GM21717 (cell line): ENCODE measurements around the gene ADGRF1.
"Not testable (repeated sequence)": the region's sequence is repeated elsewhere in the genome, so short reads cannot be mapped to it uniquely, and the experiment has no call there.

ENCODE experiments used
- ATAC-seq: cut with Tn5 transposase; IDR thresholded peaks from one replicate; pipeline ENCODE4 v1.9.1; 2021; ENCODE audit warnings: mild to moderate bottlenecking, moderate library complexity; ENCODE audit not compliant: unreplicated experiment

Gene ADGRF1

GRCh38 chr6:47023573-47023972 lies 18.6 kb downstream of the ADGRF1 start:
- ATAC-seq: no peak

GRCh38 chr6:47022191-47022590 lies 19.9 kb downstream of the ADGRF1 start:
- no peak for ATAC-seq

GRCh38 chr6:47019941-47020340 lies 22.2 kb downstream of the ADGRF1 start:
- no peak for ATAC-seq

- no peak for ATAC-seq
Measured at GRCh38 chr6:47016909-47017308, 25.2 kb downstream of the ADGRF1 start.

- ATAC-seq: no peak
Measured at GRCh38 chr6:47016261-47016660, 25.9 kb downstream of the ADGRF1 start.

- no peak for ATAC-seq
Measured at GRCh38 chr6:47014401-47014800, 27.7 kb downstream of the ADGRF1 start.

GRCh38 chr6:47009583-47009982 lies 32.5 kb downstream of the ADGRF1 start:
- ATAC-seq: no peak

GRCh38 chr6:47008397-47008763 lies 33.8 kb downstream of the ADGRF1 start:
- ATAC-seq: no peak

GRCh38 chr6:47007657-47008396 lies 34.3 kb downstream of the ADGRF1 start:
- ATAC-seq: no peak

GRCh38 chr6:47005486-47005885 lies 36.6 kb downstream of the ADGRF1 start:
- ATAC-seq: no peak

- no peak for ATAC-seq
Measured at GRCh38 chr6:47004463-47004862, 37.7 kb downstream of the ADGRF1 start.

- ATAC-seq: no peak
Measured at GRCh38 chr6:47000842-47001241, 41.3 kb downstream of the ADGRF1 start.

GRCh38 chr6:46998436-46999017 lies 43.6 kb downstream of the ADGRF1 start:
- no peak for ATAC-seq

- no peak for ATAC-seq
Measured at GRCh38 chr6:46997646-46998045, 44.5 kb downstream of the ADGRF1 start.

GRCh38 chr6:46996860-46997641 lies 45.1 kb downstream of the ADGRF1 start:
- no peak for ATAC-seq

GRCh38 chr6:46994933-46995332 lies 47.2 kb downstream of the ADGRF1 start:
- no peak for ATAC-seq

GRCh38 chr6:46993846-46994245 lies 48.3 kb downstream of the ADGRF1 start:
- no peak for ATAC-seq

GRCh38 chr6:46992391-46992790 lies 49.7 kb downstream of the ADGRF1 start:
- ATAC-seq: not testable (repeated sequence)

- ATAC-seq: not testable (repeated sequence)
Measured at GRCh38 chr6:46990818-46991510, 51.2 kb downstream of the ADGRF1 start.

- no peak for ATAC-seq
Measured at GRCh38 chr6:46990031-46990644, 52.0 kb downstream of the ADGRF1 start.

GRCh38 chr6:46989398-46989797 lies 52.7 kb downstream of the ADGRF1 start:
- no peak for ATAC-seq
